IMR-90 (cell line): ENCODE data around the gene GH1.
"Not testable (repeated sequence)": the region's sequence is repeated elsewhere in the genome, so short reads cannot be mapped to it uniquely, and the experiment has no call there.

ENCODE experiments used
- CEBPB ChIP-seq: IDR thresholded peaks from 2 replicates; pipeline ENCODE4 v1.6.1; 2012; ENCODE audit warnings: low read depth, low read length, improper control_type of control experiment
- MXI1 ChIP-seq: IDR thresholded peaks from 2 replicates; pipeline ENCODE4 v1.6.1; 2012; ENCODE audit warnings: low read depth, mild to moderate bottlenecking, low read length, moderate library complexity, borderline replicate concordance
- NFE2L2 ChIP-seq: fragments of 150-350 bp; IDR thresholded peaks from 2 replicates; pipeline ENCODE4 v1.6.1; 2016; ENCODE audit warnings: low read depth, mild to moderate bottlenecking, low read length
- POLR2A ChIP-seq: IDR thresholded peaks from 2 replicates; pipeline ENCODE4 v1.6.1; 2012; ENCODE audit warnings: mild to moderate bottlenecking, low read depth, low read length
- RAD21 ChIP-seq: IDR thresholded peaks from 2 replicates; pipeline ENCODE4 v1.6.1; 2012; ENCODE audit warnings: low read length, improper control_type of control experiment
- TF ChIP-seq, protein P1 (sequence below): conservative IDR thresholded peaks from 2 replicates; pipeline ENCODE4 v1.5.1; 2012; ENCODE audit warnings: mild to moderate bottlenecking, low read depth, low read length, improper control_type of control experiment
- TF ChIP-seq, protein P2 (sequence below): fragments of 150-350 bp; IDR thresholded peaks from 2 replicates; pipeline ENCODE4 v1.6.1; 2017; ENCODE audit warnings: mild to moderate bottlenecking, antibody characterized with exemption, low read length, low read depth

GRCh38 chr17:63874061-63874626 lies 44.5 kb downstream of the GH1 start:
- TF ChIP-seq, protein P1, sequence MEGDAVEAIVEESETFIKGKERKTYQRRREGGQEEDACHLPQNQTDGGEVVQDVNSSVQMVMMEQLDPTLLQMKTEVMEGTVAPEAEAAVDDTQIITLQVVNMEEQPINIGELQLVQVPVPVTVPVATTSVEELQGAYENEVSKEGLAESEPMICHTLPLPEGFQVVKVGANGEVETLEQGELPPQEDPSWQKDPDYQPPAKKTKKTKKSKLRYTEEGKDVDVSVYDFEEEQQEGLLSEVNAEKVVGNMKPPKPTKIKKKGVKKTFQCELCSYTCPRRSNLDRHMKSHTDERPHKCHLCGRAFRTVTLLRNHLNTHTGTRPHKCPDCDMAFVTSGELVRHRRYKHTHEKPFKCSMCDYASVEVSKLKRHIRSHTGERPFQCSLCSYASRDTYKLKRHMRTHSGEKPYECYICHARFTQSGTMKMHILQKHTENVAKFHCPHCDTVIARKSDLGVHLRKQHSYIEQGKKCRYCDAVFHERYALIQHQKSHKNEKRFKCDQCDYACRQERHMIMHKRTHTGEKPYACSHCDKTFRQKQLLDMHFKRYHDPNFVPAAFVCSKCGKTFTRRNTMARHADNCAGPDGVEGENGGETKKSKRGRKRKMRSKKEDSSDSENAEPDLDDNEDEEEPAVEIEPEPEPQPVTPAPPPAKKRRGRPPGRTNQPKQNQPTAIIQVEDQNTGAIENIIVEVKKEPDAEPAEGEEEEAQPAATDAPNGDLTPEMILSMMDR = not testable (repeated sequence)
- TF ChIP-seq POLR2A, RAD21, NFE2L2, MXI1, CEBPB: not testable (repeated sequence)
- TF ChIP-seq, protein P2, sequence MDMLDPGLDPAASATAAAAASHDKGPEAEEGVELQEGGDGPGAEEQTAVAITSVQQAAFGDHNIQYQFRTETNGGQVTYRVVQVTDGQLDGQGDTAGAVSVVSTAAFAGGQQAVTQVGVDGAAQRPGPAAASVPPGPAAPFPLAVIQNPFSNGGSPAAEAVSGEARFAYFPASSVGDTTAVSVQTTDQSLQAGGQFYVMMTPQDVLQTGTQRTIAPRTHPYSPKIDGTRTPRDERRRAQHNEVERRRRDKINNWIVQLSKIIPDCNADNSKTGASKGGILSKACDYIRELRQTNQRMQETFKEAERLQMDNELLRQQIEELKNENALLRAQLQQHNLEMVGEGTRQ = not testable (repeated sequence)
